ENCODE results near the gene TEAD1. TPM values are rescaled to one million over a fixed set of nuclear protein-coding genes. Genes with fewer than 3 reads are reported as not detected.
A peak's percentile ranks its signal among the peaks of the same experiment; 100 is the strongest.

TEAD1 gene
- total RNA-seq = under 1 TPM; 0.12 to 0.15 TPM

- peak; percentile 83 for DNase-seq
- no peaks in the 10 kb centered on the region for H3K9me3 Mint-ChIP-seq
- H3K4me3 Mint-ChIP-seq = peak within 1 kb of the TSS; percentile 75
- no peaks in the 10 kb centered on the region for H3K36me3 Mint-ChIP-seq (ENCODE audit: low read depth)
- POLR2A ChIA-PET = no interaction called here
- CTCF ChIA-PET = no interaction called here
- peak within 1 kb of the TSS; percentile 19 for H3K27ac Mint-ChIP-seq
- peaks cover 10% of the 10 kb centered on the region for H3K4me1 Mint-ChIP-seq
- peaks cover 60% of the 10 kb centered on the region for H3K27me3 Mint-ChIP-seq
Observed at GRCh38 chr11:12673924-12674570, at the start of gene TEAD1. TSS of gene TEAD1 (plus strand) at chr11:12674421.

- CTCF ChIA-PET = no interaction called here
- peaks cover 4% of the 10 kb centered on the region for H3K27me3 Mint-ChIP-seq
- H3K27ac Mint-ChIP-seq = no peak overlapping the region
- DNase-seq = no peak
- no peaks in the 10 kb centered on the region for H3K4me1 Mint-ChIP-seq
- H3K4me3 Mint-ChIP-seq = no peak overlapping the region
- H3K36me3 Mint-ChIP-seq (ENCODE audit: low read depth) = no peaks in the 10 kb centered on the region
- POLR2A ChIA-PET = no interaction called here
- H3K9me3 Mint-ChIP-seq = peaks cover 4% of the 10 kb centered on the region
Observed at GRCh38 chr11:12624595-12624994, 49.6 kb upstream of the TEAD1 start.

GRCh38 chr11:12625438-12626071, 48.7 kb upstream of the TEAD1 start:
- DNase-seq = no peak
- no peaks in the 10 kb centered on the region for H3K4me1 Mint-ChIP-seq
- peaks cover 6% of the 10 kb centered on the region for H3K27me3 Mint-ChIP-seq
- POLR2A ChIA-PET = no interaction called here
- no peak overlapping the region for H3K4me3 Mint-ChIP-seq
- H3K27ac Mint-ChIP-seq = no peak overlapping the region
- peaks cover 4% of the 10 kb centered on the region for H3K9me3 Mint-ChIP-seq
- no peaks in the 10 kb centered on the region for H3K36me3 Mint-ChIP-seq (ENCODE audit: low read depth)
- CTCF ChIA-PET = no interaction called here

GRCh38 chr11:12626616-12627015, 47.6 kb upstream of the TEAD1 start:
- no peaks in the 10 kb centered on the region for H3K4me1 Mint-ChIP-seq
- ChIA-PET CTCF (no interaction called here), POLR2A (no interaction called here)
- no peak overlapping the region for H3K27ac Mint-ChIP-seq
- DNase-seq = no peak
- no peak overlapping the region for H3K4me3 Mint-ChIP-seq
- no peaks in the 10 kb centered on the region for H3K36me3 Mint-ChIP-seq (ENCODE audit: low read depth)
- H3K27me3 Mint-ChIP-seq = peaks cover 4% of the 10 kb centered on the region
- peaks cover 4% of the 10 kb centered on the region for H3K9me3 Mint-ChIP-seq

- Mint-ChIP-seq H3K27ac (no peak overlapping the region), H3K36me3 (ENCODE audit: low read depth) (no peaks in the 10 kb centered on the region), H3K4me3 (no peak overlapping the region), H3K27me3 (peaks cover 5% of the 10 kb centered on the region), H3K4me1 (no peaks in the 10 kb centered on the region), H3K9me3 (peaks cover 4% of the 10 kb centered on the region)
- POLR2A ChIA-PET = no interaction called here
- CTCF ChIA-PET = no interaction called here
- DNase-seq = no peak
Observed at GRCh38 chr11:12628314-12628713, 45.9 kb upstream of the TEAD1 start.

- POLR2A ChIA-PET = no interaction called here
- Mint-ChIP-seq H3K27me3 (peaks cover 5% of the 10 kb centered on the region), H3K4me3 (no peak overlapping the region), H3K9me3 (no peaks in the 10 kb centered on the region), H3K4me1 (no peaks in the 10 kb centered on the region), H3K36me3 (ENCODE audit: low read depth) (no peaks in the 10 kb centered on the region), H3K27ac (no peak overlapping the region)
- CTCF ChIA-PET = no interaction called here
- DNase-seq = no peak
Observed at GRCh38 chr11:12629601-12630313, 44.5 kb upstream of the TEAD1 start.

- Mint-ChIP-seq H3K9me3 (no peaks in the 10 kb centered on the region), H3K27me3 (peaks cover 5% of the 10 kb centered on the region), H3K27ac (no peak overlapping the region), H3K4me1 (no peaks in the 10 kb centered on the region), H3K4me3 (no peak overlapping the region), H3K36me3 (ENCODE audit: low read depth) (no peaks in the 10 kb centered on the region)
- no peak for DNase-seq
- POLR2A ChIA-PET = no interaction called here
- CTCF ChIA-PET = no interaction called here
Observed at GRCh38 chr11:12631651-12632050, 42.6 kb upstream of the TEAD1 start.

GRCh38 chr11:12634329-12634728, 39.9 kb upstream of the TEAD1 start:
- DNase-seq = no peak
- H3K36me3 Mint-ChIP-seq (ENCODE audit: low read depth) = no peaks in the 10 kb centered on the region
- no peaks in the 10 kb centered on the region for H3K4me1 Mint-ChIP-seq
- H3K27ac Mint-ChIP-seq = no peak overlapping the region
- H3K4me3 Mint-ChIP-seq = no peak overlapping the region
- ChIA-PET POLR2A (no interaction called here), CTCF (no interaction called here)
- H3K9me3 Mint-ChIP-seq = no peaks in the 10 kb centered on the region
- H3K27me3 Mint-ChIP-seq = peaks cover 5% of the 10 kb centered on the region

GRCh38 chr11:12636871-12637410, 37.3 kb upstream of the TEAD1 start:
- no peak for DNase-seq
- POLR2A ChIA-PET = no interaction called here
- no peaks in the 10 kb centered on the region for H3K36me3 Mint-ChIP-seq (ENCODE audit: low read depth)
- no peak overlapping the region for H3K27ac Mint-ChIP-seq
- CTCF ChIA-PET = no interaction called here
- no peak overlapping the region for H3K4me3 Mint-ChIP-seq
- peaks cover 1% of the 10 kb centered on the region for H3K27me3 Mint-ChIP-seq
- no peaks in the 10 kb centered on the region for H3K9me3 Mint-ChIP-seq
- no peaks in the 10 kb centered on the region for H3K4me1 Mint-ChIP-seq

- Mint-ChIP-seq H3K27me3 (no peaks in the 10 kb centered on the region), H3K36me3 (ENCODE audit: low read depth) (no peaks in the 10 kb centered on the region), H3K27ac (no peak overlapping the region), H3K4me3 (no peak overlapping the region), H3K9me3 (no peaks in the 10 kb centered on the region), H3K4me1 (no peaks in the 10 kb centered on the region)
- ChIA-PET CTCF (no interaction called here), POLR2A (no interaction called here)
- DNase-seq = no peak
Observed at GRCh38 chr11:12639388-12639787, 34.8 kb upstream of the TEAD1 start.

GRCh38 chr11:12640355-12640754, 33.9 kb upstream of the TEAD1 start:
- ChIA-PET CTCF (no interaction called here), POLR2A (no interaction called here)
- H3K27ac Mint-ChIP-seq = no peak overlapping the region

GRCh38 chr11:12640926-12641849, 33.0 kb upstream of the TEAD1 start:
- DNase-seq = no peak
- POLR2A ChIA-PET = no interaction called here
- Mint-ChIP-seq H3K27me3 (peaks cover 4% of the 10 kb centered on the region), H3K4me3 (no peak overlapping the region), H3K27ac (peak overlapping the region; percentile 11), H3K9me3 (no peaks in the 10 kb centered on the region), H3K4me1 (no peaks in the 10 kb centered on the region), H3K36me3 (ENCODE audit: low read depth) (no peaks in the 10 kb centered on the region)
- CTCF ChIA-PET = no interaction called here

More at GRCh38 chr11:12640355-12640754, 33.9 kb upstream of the TEAD1 start:
- no peak for DNase-seq
- Mint-ChIP-seq H3K27me3 (peaks cover 3% of the 10 kb centered on the region), H3K36me3 (ENCODE audit: low read depth) (no peaks in the 10 kb centered on the region), H3K4me3 (no peak overlapping the region), H3K4me1 (no peaks in the 10 kb centered on the region), H3K9me3 (no peaks in the 10 kb centered on the region)

- H3K27me3 Mint-ChIP-seq = peaks cover 4% of the 10 kb centered on the region
- no peaks in the 10 kb centered on the region for H3K4me1 Mint-ChIP-seq
- DNase-seq = no peak
- ChIA-PET POLR2A (no interaction called here), CTCF (no interaction called here)
- H3K9me3 Mint-ChIP-seq = no peaks in the 10 kb centered on the region
- no peak overlapping the region for H3K4me3 Mint-ChIP-seq
- H3K36me3 Mint-ChIP-seq (ENCODE audit: low read depth) = no peaks in the 10 kb centered on the region
- H3K27ac Mint-ChIP-seq = peak overlapping the region; percentile 11
Observed at GRCh38 chr11:12642040-12642439, 32.2 kb upstream of the TEAD1 start.

Data from activated CD4-positive, alpha-beta T cell treated with anti-CD3 and anti-CD28 coated beads, Interleukin-2, amount 10 ng/mL, durations not matched to agents 7 days and 5 days (primary cell).